B cell (primary cell): ENCODE results near the gene FOXI2. TPM values are rescaled to one million over a fixed set of nuclear protein-coding genes. Genes with fewer than 3 reads are reported as not detected.

Experiments used
- ATAC-seq: fragments of 200-7000 bp; cut with Tn5 transposase; one replicate; pipeline ENCODE4 v1.10.0; 2021; ENCODE audit warnings: low read depth, mild to moderate bottlenecking, moderate number of reproducible peaks, moderate library complexity
- CTCF ChIA-PET: fragments of 350-600 bp; sonication (Branson Sonifier 250); formaldehyde crosslinking; loops from one replicate; lab custom pipeline; 2021; ENCODE audit warnings: antibody characterized with exemption, inconsistent platforms; lab: Charles Lee
- POLR2A ChIA-PET: fragments of 350-600 bp; sonication (Branson Sonifier 250); formaldehyde crosslinking; loops from one replicate; lab custom pipeline; 2021; ENCODE audit warnings: antibody characterized with exemption; lab: Charles Lee
- DNase-seq: peaks from one replicate; pipeline ENCODE4 v3.0.0; 2013
- H2AFZ ChIP-seq: 2 replicates; pipeline ENCODE4 v1.6.1; 2012; ENCODE audit warnings: mild to moderate bottlenecking, low read depth, low read length; ENCODE audit not compliant: insufficient read depth, poor library complexity, severe bottlenecking
- H3K27ac ChIP-seq, 2 donors: 1 replicate in 1 of 2; 2 replicates in 1 of 2; pipeline ENCODE4 v1.5.1; 2012 to 2013; ENCODE audit warnings: low read length in 2 of 2, mild to moderate bottlenecking in 2 of 2, moderate library complexity in 1 of 2
- H3K27me3 ChIP-seq, 4 experiments: fragments of 200-600 bp in 1 of 4; sonication (generic) in 1 of 4; replicated peaks in 1 of 4; 1 replicate in 2 of 4; 2 replicates in 2 of 4; pipeline versions ENCODE4 v1.6.1 to v1.7.0; 2013 to 2016; ENCODE audit warnings: low read length in 3 of 4, mild to moderate bottlenecking in 2 of 4, mixed read lengths in 1 of 4, moderate library complexity in 1 of 4; ENCODE audit not compliant: insufficient read depth in 4 of 4, control insufficient read depth in 3 of 4; ENCODE audit errors: control extremely low read depth in 1 of 4
- H3K36me3 ChIP-seq, 2 experiments: replicated peaks in 1 of 2; 1 replicate in 1 of 2; 2 replicates in 1 of 2; pipeline versions ENCODE4 v1.6.1 to v1.7.1; 2013; ENCODE audit warnings: low read length in 1 of 2; ENCODE audit not compliant: insufficient read depth in 2 of 2, control insufficient read depth in 1 of 2; ENCODE audit errors: control extremely low read depth in 1 of 2, extremely low read depth in 1 of 2
- H3K4me1 ChIP-seq, 2 donors: fragments of 200-600 bp in 1 of 2; sonication (generic) in 1 of 2; 1 replicate in 1 of 2; 2 replicates in 1 of 2; pipeline versions ENCODE4 v1.5.1 to v1.6.1; 2013 to 2017; ENCODE audit warnings: low read length in 2 of 2; ENCODE audit not compliant: control insufficient read depth in 2 of 2, insufficient read depth in 2 of 2
- H3K4me2 ChIP-seq: replicated peaks from 2 replicates; pipeline ENCODE3; 2012; ENCODE audit warnings: mild to moderate bottlenecking, low read depth, low read length; ENCODE audit not compliant: poor library complexity, severe bottlenecking
- H3K4me3 ChIP-seq, 5 experiments: fragments of 200-600 bp in 1 of 5; sonication (generic) in 1 of 5; 1 replicate in 3 of 5; 2 replicates in 2 of 5; pipeline versions ENCODE4 v1.5.1 to v1.7.0; 2011 to 2016; ENCODE audit warnings: low read length in 4 of 5, mild to moderate bottlenecking in 4 of 5, low read depth in 2 of 5, control low read depth in 1 of 5, moderate library complexity in 1 of 5; ENCODE audit not compliant: insufficient read depth in 1 of 5; ENCODE audit errors: control extremely low read depth in 1 of 5, extremely low read depth in 1 of 5
- H3K79me2 ChIP-seq: fragments of 200-600 bp; sonication (generic); one replicate; pipeline ENCODE4 v1.6.0; 2016; ENCODE audit warnings: low read length; ENCODE audit not compliant: control insufficient read depth, insufficient read depth
- H3K9ac ChIP-seq: fragments of 200-600 bp; sonication (generic); 2 replicates; pipeline ENCODE4 v1.6.1; 2017; ENCODE audit warnings: mild to moderate bottlenecking, low read length, moderate library complexity
- H3K9me3 ChIP-seq, 3 donors: one replicate each; pipeline versions ENCODE4 v1.6.1 to v1.7.1; 2013; ENCODE audit warnings: low read length in 2 of 3; ENCODE audit not compliant: control insufficient read depth in 2 of 3, insufficient read depth in 1 of 3; ENCODE audit errors: control extremely low read depth in 1 of 3
- H4K20me1 ChIP-seq: 2 replicates; pipeline ENCODE4 v1.6.0; 2012; ENCODE audit warnings: mild to moderate bottlenecking, low read length; ENCODE audit not compliant: insufficient read depth, control insufficient read depth, poor library complexity, severe bottlenecking
- H3K27ac Mint-ChIP-seq: one replicate; pipeline ENCODE4 v1.8.0; 2021; ENCODE audit warnings: mixed read lengths
- H3K27me3 Mint-ChIP-seq: one replicate; pipeline ENCODE4 v1.8.0; 2021; ENCODE audit warnings: mixed read lengths
- H3K4me1 Mint-ChIP-seq: one replicate; pipeline ENCODE4 v1.8.0; 2021; ENCODE audit warnings: mixed read lengths
- H3K4me3 Mint-ChIP-seq: one replicate; pipeline ENCODE4 v1.8.0; 2021; ENCODE audit warnings: mixed read lengths
- H3K9me3 Mint-ChIP-seq: one replicate; pipeline ENCODE4 v1.8.0; 2022; ENCODE audit warnings: mixed read lengths; ENCODE audit not compliant: insufficient read depth
- CTCF ChIP-seq: fragments of 200-600 bp; IDR thresholded peaks from one replicate; pipeline ENCODE4 v1.8.0; 2022; ENCODE audit warnings: antibody characterized with exemption, mild to moderate bottlenecking
- EZH2 ChIP-seq: IDR thresholded peaks from 2 replicates; pipeline ENCODE4 v1.6.1; 2012; ENCODE audit warnings: borderline replicate concordance, low read depth, mild to moderate bottlenecking, moderate library complexity, low read length; ENCODE audit not compliant: insufficient read depth, poor library complexity, severe bottlenecking
- WGBS: methylation state at CpG from one replicate; pipeline ENCODE4 v1.1.5; 2013; ENCODE audit warnings: missing lambda C conversion rate; ENCODE audit not compliant: insufficient coverage; 5-methylcytosine and 5-hydroxymethylcytosine counted together
- intact Hi-C: fragments of 100-400 bp; cut with micrococcal nuclease; formaldehyde crosslinking; loops from one replicate; pipeline ENCODE4 v1.10.0; 2022
- polyA plus RNA-seq: library from polyadenylated mRNA; depleted of rRNA; stranded (reverse); fragments of >200 nt; gene quantifications from 2 replicates; pipeline ENCODE4 v1.2.3, GENCODE V29; 2012
- total RNA-seq, 2 donors: library from RNA; stranded (reverse); fragments of 120-200 nt in 1 of 2; gene quantifications; 1 replicate in 1 of 2; 2 replicates in 1 of 2; pipeline versions ENCODE4 v1.2.3 to v1.2.4, GENCODE V29; 2013 to 2022

The FOXI2 gene
- total and polyA plus RNA-seq, 2 donors (not counting 1 experiment from before 2014, with no cell fraction given) = not detected

GRCh38 chr10:127740596-127740995 is 3.6 kb downstream of the FOXI2 start:
- no peak overlapping the region for H3K4me3 Mint-ChIP-seq
- no peaks in the 10 kb centered on the region for H3K9me3 Mint-ChIP-seq
- H3K27ac ChIP-seq = no peak overlapping the region
- H2AFZ ChIP-seq = no peak overlapping the region
- H3K9ac ChIP-seq = no peak overlapping the region
- 93% methylated on average over 3 of the region's 5 CpGs for WGBS
- no peak overlapping the region for H3K27ac Mint-ChIP-seq
- intact Hi-C loops = no loop called here
- H3K9me3 ChIP-seq = peaks cover 0 to 25% (median 0%) of the 10 kb centered on the region in 3 donors
- H3K4me2 ChIP-seq = no peak overlapping the region
- H3K4me1 Mint-ChIP-seq = peaks cover 1% of the 10 kb centered on the region
- DNase-seq = no peak
- POLR2A ChIA-PET = no interaction called here
- no peaks in the 10 kb centered on the region for H3K79me2 ChIP-seq
- no peak overlapping the region for H3K4me3 ChIP-seq
- H4K20me1 ChIP-seq = no peaks in the 10 kb centered on the region
- H3K4me1 ChIP-seq = peaks cover 0 to 3% of the 10 kb centered on the region in 2 donors
- H3K27me3 ChIP-seq = peaks cover 0 to 23% (median 5%) of the 10 kb centered on the region in 4 experiments
- H3K36me3 ChIP-seq = no peaks in the 10 kb centered on the region
- H3K27me3 Mint-ChIP-seq = peaks cover 18% of the 10 kb centered on the region
- no peak for TF ChIP-seq EZH2
- no peak for TF ChIP-seq CTCF
- CTCF ChIA-PET = no interaction called here
- no peak for ATAC-seq

GRCh38 chr10:127743205-127743604 is 6.2 kb downstream of the FOXI2 start:
- CTCF ChIA-PET = no interaction called here

More at GRCh38 chr10:127743205-127743604, 6.2 kb downstream of the FOXI2 start:
- POLR2A ChIA-PET = no interaction called here
- Histone ChIP-seq H2AFZ (no peak overlapping the region), H3K27ac (no peak overlapping the region), H4K20me1 (no peaks in the 10 kb centered on the region), H3K9ac (no peak overlapping the region), H3K4me1 (no peaks in the 10 kb centered on the region), H3K27me3 (peaks cover 0 to 4% (median 0%) of the 10 kb centered on the region in 4 experiments), H3K4me2 (no peak overlapping the region), H3K9me3 (peaks cover 0 to 12% (median 0%) of the 10 kb centered on the region in 3 donors), H3K79me2 (no peaks in the 10 kb centered on the region), H3K36me3 (no peaks in the 10 kb centered on the region), H3K4me3 (no peak overlapping the region)
- ATAC-seq (no peak), DNase-seq (no peak)
- H3K4me3 Mint-ChIP-seq = no peak overlapping the region
- TF ChIP-seq EZH2 (no peak), CTCF (no peak)
- intact Hi-C loops = no loop called here
- H3K27me3 Mint-ChIP-seq = peaks cover 17% of the 10 kb centered on the region
- no peaks in the 10 kb centered on the region for H3K9me3 Mint-ChIP-seq
- no CpG with 5 or more reads among the region's 3 CpGs for WGBS
- H3K27ac Mint-ChIP-seq = no peak overlapping the region
- H3K4me1 Mint-ChIP-seq = no peaks in the 10 kb centered on the region
